GM19324 (cell line): ENCODE data around the gene WDR7.

Experiments used
- ATAC-seq: cut with Tn5 transposase; IDR thresholded peaks from one replicate; pipeline ENCODE4 v1.9.1; 2021; ENCODE audit warnings: mild to moderate bottlenecking, moderate library complexity; ENCODE audit not compliant: unreplicated experiment, low FRiP score

WDR7 gene

GRCh38 chr18:56929886-56930285 is 278.7 kb downstream of the WDR7 start:
- no peak for ATAC-seq

- no peak for ATAC-seq
Measured at GRCh38 chr18:56933472-56933871, 282.3 kb downstream of the WDR7 start.

DNA sequence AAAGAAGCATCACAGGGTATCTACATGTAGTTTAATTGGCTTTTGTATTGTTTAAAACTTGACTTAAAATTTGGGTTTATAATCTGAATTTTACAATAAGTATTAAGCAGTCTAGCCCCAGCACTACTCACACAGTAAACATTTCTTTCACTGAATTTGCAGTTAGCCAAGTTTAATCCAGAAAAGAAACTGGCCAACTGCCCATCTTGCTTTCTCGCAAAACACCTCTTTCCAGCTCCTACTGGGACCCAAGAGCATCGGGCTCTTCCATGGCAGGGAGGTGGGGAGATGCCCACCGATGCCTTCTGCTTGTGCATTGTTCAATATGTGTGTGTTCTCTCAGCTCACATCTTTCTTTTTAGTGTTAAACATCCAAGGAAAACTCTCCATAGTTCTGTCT is 283.0 kb downstream of the WDR7 start:
- ATAC-seq: no peak

DNA sequence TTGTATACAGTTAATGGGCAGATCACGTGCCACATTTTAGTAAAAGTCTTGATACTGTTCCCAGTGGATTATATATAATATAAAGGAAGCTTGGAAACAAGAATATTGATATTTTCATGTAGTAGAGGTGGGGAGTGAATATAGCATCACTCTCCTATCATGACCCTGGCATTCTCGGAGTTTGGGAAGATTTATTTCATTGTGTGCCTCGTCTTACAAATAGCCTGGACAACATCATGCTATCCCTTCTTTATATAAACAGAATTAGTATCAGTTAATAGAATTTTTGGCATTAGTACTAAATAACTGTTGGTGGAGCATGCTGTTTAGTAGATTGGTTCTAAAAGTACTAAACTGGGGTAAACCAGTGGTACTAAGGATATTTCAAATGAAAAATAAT is 283.7 kb downstream of the WDR7 start:
- ATAC-seq: no peak

DNA sequence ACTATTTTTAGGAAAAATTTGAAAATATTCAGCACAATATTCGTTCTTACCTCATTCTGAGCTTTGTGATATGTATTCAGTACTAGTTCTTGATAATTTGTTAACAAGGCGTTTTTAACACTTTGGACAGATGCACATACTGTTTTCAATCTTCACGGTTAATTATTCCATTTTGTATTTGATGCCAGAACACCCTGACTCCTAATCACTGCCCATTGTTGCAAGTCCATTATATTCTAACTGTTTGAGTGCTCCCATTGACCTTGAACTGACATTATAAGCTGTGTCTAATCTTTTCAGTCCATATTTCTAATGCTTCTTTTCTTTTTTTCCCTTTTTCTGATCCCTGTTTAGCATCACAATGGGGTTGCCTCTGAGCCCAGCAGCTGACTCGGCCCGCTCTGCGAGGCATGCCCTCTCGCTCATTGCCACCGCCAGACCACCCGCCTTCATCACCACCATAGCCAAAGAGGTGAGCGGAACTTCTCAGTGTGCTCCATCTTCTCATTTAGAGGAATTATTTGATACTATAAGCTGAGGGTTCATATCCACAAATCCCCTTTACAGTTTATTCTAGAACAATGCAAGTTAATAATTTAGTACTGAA is 284.4 kb downstream of the WDR7 start:
- no peak for ATAC-seq

DNA sequence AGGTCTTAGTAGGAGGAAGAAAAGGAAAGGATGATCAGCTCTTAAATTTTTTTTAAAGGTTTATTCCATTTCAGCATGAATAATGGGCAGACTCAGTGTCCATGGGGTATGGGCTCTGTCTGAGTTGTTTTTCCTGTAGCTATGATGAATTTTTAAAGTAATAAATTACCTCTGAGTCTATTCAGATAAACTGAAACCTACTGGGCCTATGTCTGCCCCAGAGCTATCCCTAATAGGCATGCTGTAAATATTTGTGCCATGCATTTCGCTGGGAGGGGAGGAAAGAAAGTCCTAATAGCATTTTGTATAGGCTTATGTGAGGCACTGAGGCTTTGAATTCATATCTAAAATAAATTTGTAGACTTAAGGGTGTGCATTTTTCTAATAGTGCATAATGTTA is 285.3 kb downstream of the WDR7 start:
- no peak for ATAC-seq

DNA sequence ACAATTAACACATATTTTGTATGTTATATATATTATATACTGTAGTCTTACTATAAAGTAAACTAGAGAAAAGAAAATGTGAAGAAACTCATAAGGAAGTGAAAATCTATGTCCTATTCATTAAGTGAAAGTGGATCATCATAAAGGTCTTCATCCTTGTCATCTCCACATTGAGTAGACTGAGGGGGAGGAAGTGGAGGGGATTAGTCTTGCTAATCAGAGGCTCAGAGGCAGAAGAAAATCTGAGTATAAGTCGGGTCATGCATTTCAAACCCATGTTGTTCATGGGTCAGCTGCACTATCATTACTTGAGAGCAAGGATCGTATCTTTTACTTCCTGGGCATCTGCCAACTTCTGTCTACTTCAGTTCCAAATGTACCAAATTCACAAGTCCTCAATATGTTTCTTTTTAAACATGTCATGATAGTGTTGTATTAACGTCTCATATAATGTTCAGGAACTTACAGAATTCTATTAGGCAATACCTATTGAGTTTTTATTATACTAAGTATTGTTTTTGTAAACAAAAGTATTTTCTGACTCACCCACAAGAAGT is 286.8 kb downstream of the WDR7 start:
- no peak for ATAC-seq

- ATAC-seq: no peak
Measured at GRCh38 chr18:56945171-56946083, 294.3 kb downstream of the WDR7 start.

GRCh38 chr18:56947236-56947635 is 296.1 kb downstream of the WDR7 start:
- ATAC-seq: no peak

DNA sequence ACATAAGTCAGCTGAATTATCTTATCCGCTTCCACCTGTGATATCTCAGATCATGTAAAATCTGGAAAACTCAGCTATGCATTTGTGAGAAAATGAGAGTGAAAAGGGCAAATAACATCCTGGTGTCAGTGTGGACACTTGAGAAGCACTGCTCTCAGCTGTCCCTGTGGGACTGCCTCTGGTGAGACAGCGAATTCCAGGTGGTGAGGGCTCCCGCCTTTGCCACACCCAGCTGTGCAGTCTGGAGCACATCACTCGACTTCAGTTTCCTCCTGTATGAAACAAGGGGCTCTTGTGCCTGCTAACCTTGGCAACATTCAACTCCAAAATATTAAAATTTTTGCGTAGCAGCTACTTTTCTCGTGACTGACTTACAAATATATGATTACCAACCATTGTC is 300.9 kb downstream of the WDR7 start:
- ATAC-seq: no peak

DNA sequence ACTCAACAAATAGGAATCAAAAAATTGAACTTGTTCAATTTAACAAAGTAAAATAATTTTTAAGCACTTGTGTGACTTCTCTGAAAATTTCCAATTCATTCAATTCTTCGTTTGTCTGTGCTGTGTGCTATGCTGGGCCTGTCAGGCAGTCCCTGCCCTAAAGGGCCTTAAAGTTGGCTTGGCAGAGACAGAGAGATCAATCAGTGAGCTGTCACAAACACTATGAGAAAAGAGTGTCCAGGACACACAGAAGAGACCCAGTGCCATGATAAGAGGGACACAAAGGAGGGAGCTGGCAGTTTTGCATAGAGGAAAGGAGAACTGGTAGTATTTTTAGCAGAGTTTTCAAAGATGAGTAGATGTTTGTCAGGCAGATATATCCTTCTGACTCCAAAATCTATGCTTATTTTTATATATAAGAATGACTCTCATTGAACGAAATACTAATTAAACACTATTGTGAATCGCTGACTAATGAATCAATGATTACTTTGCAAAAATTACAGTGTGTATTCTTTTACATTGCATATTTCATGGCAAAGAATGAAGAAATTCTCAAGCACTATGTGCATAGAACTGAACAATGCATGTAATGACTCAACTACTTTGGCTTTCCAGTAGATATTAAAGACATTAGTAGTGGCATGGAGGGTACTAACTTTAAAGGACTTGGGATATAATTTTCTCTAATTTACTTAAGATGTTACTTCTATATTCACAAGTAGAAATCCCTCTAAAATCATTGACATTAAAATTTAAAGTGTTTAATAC is 302.5 kb downstream of the WDR7 start:
- no peak for ATAC-seq

DNA sequence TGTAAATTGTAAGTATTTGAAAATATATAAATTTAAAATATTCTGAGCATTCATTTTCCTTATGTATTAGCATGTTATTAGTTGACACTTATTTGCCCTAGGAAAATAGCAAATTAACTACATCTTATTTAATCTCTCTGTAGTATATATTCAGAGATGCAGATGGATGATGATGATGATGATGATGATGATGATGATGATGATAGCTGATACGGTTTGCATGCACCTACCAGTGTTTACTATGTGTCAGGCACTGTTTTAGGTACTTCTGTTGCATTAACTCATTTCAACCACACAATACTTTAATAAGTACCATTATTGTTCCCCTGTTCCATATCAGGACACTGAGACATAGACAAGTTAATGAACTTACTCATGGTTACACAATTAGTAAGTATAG is 304.3 kb downstream of the WDR7 start:
- ATAC-seq: no peak

DNA sequence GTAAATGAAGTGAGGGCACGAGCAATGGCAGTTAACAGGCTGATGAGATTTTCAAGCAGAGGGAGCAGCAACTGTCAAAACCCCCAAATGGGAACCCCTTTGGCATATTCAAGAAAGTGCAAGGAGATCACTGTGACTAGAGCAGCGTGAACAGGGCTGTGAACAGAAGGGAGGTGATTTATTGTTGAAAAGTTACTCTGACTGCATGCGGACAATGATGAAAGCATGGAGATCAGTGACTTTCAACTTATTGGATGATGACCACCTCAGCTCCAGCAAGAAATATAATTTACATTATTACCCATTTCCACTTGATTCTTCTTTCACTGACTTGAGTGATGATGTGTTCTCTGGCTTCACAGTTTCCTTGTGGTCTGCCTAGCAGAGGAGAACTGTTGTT is 308.0 kb downstream of the WDR7 start:
- ATAC-seq: no peak

- no peak for ATAC-seq
Measured at GRCh38 chr18:56962322-56962721, 311.2 kb downstream of the WDR7 start.

DNA sequence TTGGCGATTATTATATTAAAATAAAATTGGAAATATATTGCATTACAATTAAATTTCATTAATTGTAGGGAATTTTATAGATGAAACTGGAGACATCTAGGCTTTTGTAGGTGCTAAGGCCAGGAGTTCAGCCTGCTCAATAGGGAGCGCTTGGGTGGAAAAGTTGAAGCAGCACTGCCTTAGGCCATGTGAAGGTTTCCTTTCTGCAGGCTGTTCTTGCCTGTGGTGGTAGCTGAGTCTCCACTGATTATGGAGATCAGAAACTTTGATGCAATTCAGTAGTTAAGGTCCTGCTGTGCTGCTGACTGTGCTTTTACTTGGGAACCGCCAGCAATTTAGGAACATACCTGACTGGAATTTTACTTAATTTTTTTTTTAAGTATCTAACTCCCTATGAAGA is 315.9 kb downstream of the WDR7 start:
- ATAC-seq: no peak

- no peak for ATAC-seq
Measured at GRCh38 chr18:56973487-56973886, 322.3 kb downstream of the WDR7 start.

DNA sequence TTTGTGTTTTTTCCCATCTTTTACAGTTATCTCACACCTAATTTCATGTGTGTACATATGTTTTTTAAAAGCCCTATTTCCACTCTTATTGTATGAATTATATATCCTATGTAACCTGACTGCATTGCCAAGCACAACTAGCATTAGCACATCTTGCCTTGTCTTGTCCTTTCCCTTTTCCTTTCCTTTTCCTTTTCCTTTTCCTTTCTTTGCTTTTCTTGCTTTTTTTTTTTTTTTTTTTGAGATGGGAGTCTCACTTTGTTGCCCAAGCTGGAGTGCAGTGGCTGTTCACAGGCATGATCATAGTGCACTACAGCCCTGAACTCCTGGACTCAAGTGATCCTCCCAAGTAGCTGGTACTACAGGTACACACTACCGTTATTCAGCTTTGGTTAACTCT is 323.0 kb downstream of the WDR7 start:
- no peak for ATAC-seq

- ATAC-seq: no peak
Measured at GRCh38 chr18:56975276-56975675, 324.1 kb downstream of the WDR7 start.

DNA sequence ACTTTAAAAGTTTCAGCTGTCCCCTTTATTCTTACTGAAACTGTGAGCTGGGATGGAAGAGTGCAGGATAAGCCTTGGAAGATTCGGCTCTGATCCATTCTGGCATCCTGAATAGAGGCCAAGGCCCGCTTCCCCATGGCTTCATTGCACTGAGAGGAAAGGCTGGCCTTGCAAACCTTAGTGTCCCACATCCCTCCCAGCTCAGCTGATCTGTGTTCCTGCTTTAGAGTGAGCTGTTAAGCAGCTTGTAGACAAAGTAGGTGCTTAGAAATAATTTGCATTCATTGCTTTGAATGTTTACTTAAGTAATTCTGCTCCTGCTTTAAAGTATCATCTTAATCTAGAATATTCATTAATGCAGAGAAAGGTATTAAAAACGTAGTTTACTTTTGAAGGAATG is 326.1 kb downstream of the WDR7 start:
- ATAC-seq: no peak

- no peak for ATAC-seq
Measured at GRCh38 chr18:56977771-56978170, 326.6 kb downstream of the WDR7 start.

GRCh38 chr18:56980151-56980550 is 329.0 kb downstream of the WDR7 start:
- ATAC-seq: no peak
